HT1080 (cell line): Measurements from ENCODE around the gene CDH4. TPM values are rescaled to one million over a fixed set of nuclear protein-coding genes. Genes with fewer than 3 reads are reported as not detected.
A peak's percentile ranks its signal among the peaks of the same experiment; 100 is the strongest.

Source experiments
- DNase-seq: peaks from one replicate; pipeline ENCODE4 v3.0.0-alpha.2; 2015; ENCODE audit warnings: low read depth
- total RNA-seq: library from RNA; depleted of rRNA; stranded (reverse); fragments of >200 nt; shearing (Covaris generic); gene quantifications from 2 replicates; pipeline ENCODE4 v1.2.3, GENCODE V29; 2014

The CDH4 gene
- total RNA-seq, 1 experiment from 2014 or later, result 10.8 TPM

DNA sequence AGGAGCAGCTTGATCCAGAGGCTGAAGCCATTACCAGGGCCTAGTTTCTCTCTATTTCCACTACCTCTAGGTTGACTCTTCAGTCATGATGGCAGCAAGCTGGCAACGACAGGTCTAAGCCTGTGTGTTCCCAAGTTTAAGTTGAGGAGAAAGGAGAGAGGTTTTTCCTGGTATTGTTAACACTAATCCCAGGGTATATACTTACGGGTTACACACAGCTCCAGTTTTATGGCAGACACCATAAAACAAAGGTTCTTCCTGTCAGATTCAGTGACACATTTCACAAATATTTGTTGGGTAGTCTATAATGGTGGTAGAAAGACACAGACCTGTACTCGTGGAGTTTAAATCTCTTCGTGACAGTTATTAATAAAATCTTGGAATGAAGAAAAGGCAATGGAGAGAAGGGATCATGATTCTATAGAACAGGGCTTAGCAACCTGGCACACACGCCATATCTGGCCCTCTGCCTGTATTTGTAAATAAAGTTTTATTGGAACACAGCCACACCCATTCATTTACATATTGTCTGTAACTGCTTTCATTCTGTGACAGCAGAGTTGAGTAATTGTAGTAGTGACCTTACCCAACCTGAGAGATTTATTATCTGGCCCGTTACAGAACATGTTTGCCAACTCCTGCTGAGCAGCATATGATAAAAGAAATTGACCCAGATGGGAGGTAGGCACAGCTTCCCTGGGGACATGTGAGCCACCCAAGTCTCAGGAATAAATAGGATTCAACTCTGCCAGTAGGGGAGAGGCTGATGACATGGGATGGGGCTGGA is 323.3 kb downstream of the CDH4 start:
- DNase-seq, result peak; percentile 12

GRCh38 chr20:61576372-61576771 is 324.3 kb downstream of the CDH4 start:
- DNase-seq, result no peak

DNA sequence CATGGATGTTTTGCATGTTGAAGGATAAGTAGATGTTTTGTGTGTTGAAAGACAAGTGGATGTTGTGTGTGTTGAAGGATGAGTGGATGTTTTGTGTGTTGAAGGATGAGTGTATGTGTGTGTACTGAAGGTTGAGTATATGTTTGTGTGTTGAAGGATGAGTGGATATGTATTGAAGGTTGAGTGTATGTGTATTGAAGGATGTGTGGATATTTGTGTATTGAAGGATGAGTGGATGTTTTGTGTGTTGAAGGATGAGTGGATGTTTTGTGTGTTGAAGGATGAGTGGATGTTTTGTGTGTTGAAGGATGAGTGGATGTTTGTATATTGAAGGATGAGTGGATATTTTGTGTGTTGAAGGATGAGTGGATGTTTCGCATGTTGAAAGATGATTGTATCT is 325.0 kb downstream of the CDH4 start:
- no peak for DNase-seq

DNA sequence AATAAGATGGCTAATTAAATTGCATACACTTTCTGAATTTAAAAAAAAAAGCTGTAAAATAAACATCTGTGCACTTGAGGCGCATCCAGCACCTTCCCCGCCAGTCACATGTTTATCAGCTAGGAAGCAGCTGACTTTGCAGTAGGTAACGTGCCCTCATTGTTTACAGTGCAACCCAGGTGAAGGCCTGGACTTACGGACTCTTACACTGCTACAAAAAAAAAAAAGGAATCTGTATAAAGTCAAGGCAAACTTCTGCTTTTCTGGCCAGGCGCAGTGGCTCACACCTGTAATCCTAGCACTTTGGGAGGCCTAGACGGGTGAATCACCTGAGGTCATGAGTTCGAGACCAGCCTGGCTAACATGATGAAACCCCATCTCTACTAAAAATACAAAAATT is 327.8 kb downstream of the CDH4 start:
- DNase-seq, result no peak

DNA sequence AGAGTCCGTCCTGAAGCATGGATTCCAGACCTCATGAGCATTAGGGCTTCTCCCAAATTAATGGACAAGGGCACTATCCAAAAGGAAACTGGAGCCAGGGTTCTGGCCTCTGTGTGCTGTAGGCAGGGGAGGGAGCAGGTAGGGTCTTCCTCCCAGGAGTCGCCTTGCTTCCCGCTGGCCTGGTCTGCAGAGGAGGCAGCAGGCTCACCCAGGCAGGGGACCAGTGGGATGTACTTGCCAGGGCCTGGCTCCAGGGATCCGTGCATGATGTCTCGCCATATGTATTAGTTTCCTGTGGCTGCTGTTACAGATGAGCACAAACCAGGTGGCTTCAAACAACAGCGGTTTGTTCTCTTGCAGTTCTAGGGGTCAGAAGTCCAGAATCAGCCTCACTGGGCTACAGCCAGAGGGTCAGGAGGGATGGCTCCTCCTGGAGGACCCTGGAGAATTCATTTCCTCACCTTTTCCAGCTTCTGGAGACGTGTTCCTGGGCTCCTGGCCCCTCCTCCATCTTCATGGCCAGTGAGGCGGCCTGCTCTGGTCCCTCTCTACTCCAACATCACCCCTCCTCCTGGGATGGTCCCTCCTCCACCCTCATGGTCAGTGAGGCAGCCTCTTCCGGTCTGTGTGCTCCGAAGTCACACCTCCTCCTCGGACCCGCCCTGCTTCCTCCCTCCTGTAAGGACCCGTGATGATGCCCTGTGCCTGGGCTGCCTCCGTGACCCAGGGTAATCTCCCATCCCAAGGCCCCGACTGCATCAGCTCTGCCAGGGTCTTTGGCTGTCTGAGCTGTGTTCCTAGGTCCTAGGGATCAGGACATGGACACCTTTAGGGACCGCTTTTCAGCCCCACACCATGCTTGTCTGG is 329.1 kb downstream of the CDH4 start:
- no peak for DNase-seq

DNA sequence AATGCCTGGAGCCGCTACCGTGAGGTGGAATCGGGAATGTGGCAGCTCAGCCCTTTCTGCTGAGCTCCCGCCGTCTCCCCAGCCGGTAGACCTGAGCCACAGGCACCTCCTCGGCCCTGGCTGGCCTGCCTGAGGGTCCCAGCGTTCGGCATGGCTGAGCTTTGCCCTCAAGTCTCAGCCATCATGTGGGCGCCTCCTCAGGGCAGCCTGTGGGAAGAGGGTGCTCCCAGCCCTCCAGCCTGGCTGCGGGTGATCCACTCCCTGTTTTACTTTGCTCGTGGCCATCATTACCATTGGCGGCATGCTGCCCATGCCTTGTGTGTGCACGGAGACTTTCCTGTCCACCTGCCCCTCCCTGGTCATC is 329.7 kb downstream of the CDH4 start:
- DNase-seq, result no peak

- DNase-seq, result no peak
Observed at GRCh38 chr20:61582196-61582923, 330.3 kb downstream of the CDH4 start.

GRCh38 chr20:61583356-61583755 is 331.3 kb downstream of the CDH4 start:
- no peak for DNase-seq

- DNase-seq, result no peak
Observed at GRCh38 chr20:61584851-61585250, 332.8 kb downstream of the CDH4 start.

DNA sequence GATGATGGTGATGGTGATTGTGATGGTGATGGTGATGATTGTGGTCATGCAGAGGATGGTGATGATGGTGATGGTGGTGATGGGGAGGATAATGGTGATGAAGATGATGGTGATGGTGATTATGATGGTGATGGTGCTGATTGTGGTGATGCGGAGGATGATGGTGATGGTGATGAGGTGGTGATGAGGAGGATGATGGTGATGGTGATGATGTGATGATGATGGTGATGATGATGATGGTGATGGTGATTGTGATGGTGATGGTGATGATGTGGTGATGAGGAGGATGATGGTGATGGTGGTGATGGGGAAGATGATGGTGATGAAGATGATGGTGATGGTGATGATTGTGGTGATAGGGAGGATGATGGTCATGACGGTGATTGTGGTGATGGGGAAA is 333.7 kb downstream of the CDH4 start:
- no peak for DNase-seq

DNA sequence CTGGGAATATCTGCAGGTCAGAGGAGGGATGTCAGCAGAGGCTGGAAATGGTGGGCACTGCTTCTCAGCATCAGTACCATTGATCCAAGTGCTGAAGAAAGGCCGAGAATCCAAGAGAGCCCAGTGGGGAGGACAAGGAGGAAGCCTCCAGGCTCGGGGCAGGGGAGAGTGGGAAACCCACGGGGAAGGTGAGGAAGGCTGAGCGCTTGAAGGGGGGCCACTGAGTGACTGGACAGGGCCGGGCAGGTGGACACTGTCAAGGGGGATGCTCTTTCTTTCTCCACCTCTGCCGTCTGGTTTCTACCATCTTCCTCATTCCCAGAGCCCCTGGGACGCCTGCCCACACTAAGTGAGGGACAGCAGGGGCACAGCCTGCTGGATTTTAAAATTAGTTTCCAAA is 335.0 kb downstream of the CDH4 start:
- DNase-seq, result no peak

GRCh38 chr20:61587681-61588289 is 335.7 kb downstream of the CDH4 start:
- no peak for DNase-seq

GRCh38 chr20:61588411-61589385 is 336.6 kb downstream of the CDH4 start:
- peak; percentile 53 for DNase-seq

DNA sequence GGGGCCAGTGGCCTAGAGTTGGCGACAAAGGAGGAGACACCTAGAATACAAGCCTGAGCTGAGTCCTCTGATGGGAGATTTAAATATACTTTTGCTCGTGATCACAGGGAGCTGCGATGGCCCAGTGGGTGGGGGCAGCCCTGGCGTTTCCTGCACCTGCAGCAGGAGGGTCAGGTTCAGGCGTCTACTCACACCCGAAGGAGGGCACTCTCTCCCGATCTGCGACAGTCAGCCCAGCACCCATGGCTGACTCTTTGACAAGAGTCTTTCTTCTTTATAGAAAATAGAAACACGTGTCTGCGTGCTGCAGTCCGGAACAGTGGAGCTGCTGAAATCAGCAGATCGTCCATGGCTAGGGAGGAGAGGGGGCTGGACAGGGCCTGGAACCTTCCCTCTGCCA is 338.2 kb downstream of the CDH4 start:
- no peak for DNase-seq

- no peak for DNase-seq
Observed at GRCh38 chr20:61593516-61593915, 341.5 kb downstream of the CDH4 start.

DNA sequence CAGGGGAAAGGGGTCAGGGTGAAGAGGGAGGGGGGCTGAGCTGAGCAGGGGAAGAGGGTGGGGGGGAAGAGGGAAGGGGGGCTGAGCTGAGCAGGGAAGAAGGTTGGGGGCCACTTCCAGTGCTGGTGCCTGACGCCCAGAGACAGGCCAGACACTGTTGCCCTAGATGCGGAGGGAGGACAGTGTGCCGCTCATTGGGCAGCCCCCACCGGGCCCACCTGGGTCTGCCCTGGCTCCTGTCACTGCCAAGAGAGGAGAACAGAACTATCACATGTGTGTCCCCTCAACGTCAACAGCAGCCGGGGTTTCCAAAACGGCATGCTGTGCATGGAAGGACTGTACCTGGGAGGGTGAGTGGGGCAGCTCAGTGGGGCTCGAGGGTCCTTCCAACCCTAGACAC is 342.1 kb downstream of the CDH4 start:
- DNase-seq, result no peak

DNA sequence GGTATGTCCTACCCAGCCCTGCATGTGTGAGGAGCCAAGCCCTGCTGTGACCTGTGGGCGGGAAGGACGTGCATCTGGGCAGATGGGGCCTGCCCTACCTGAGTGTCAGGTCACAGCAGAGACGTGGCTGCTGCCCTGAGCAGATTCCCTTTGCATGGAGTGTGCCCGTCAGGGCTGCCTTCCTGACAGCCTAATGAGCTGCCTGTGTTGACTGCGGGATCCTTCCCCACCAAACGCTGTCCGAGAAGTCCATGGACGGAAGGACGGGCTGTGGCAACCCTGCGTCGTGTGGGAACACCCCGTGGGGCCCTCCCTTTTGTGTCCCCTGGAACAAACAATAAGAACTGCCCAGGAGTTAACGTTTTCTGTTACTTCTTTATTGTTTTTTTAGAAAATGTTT is 343.2 kb downstream of the CDH4 start:
- no peak for DNase-seq

DNA sequence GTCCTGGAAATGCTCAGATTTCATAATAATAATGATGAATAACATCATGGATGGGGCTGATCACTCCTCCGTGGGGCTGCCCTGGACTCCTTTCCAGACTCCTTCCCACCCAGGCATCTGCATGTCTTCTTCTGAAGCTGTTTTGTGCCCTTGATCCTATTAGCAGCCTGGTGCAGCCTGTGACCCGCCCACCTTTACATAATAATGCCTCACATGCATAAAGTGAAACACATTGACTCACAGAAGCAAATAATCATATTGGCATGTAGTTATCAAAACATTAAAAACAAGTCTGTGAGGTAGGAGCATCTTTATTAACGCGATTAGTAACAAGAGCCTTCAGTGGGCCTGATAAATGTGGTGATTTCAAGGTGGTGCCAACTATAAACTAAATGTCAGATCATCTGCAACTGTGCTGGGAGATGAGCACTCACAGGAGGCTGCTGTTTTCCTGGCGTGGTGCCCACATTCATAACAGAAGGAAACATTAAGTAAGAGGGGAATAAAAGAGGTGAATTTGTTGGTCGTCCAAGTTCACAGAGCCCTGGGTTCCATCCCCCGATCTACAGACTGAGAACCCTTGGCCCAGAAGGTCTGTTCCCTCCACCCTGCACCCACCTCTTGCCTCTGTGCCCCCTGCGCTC is 344.7 kb downstream of the CDH4 start:
- DNase-seq, result no peak

GRCh38 chr20:61597996-61598395 is 345.9 kb downstream of the CDH4 start:
- no peak for DNase-seq

DNA sequence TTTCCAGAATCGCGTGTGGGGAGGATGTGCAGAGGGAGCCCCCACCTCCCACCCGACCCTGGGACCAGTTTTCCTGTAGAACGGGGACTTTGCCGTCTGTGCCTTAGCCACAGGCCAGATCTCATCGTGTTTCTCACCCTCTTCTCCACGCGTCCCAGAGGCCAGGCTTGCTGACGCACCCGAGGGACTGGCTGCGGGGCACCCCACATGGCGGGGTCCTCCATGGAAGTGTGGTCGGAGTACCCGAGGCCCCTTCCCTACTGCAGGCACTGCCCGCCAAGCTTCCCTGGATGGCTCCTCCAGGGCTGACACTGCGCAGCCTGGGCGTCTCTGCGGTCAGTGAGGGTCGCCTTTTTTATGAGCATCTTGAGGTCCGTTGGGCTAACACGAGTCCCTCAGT is 346.5 kb downstream of the CDH4 start:
- no peak for DNase-seq
